GM15510 (cell line): ENCODE data around the gene KCNIP1.

Experiments
- POLR2A ChIP-seq: IDR thresholded peaks from 3 replicates; pipeline ENCODE4 v1.6.1; 2011; ENCODE audit warnings: borderline replicate concordance; ENCODE audit not compliant: insufficient read length; ENCODE audit errors: extremely low read depth

KCNIP1 gene

GRCh38 chr5:170626507-170627150 is 122.8 kb downstream of the KCNIP1 start:
- TF ChIP-seq POLR2A: no peak

GRCh38 chr5:170627271-170627670 is 123.5 kb downstream of the KCNIP1 start:
- TF ChIP-seq POLR2A: no peak

- TF ChIP-seq POLR2A: no peak
Measured at GRCh38 chr5:170628028-170628427, 124.2 kb downstream of the KCNIP1 start.

GRCh38 chr5:170628691-170629565 is 125.1 kb downstream of the KCNIP1 start:
- TF ChIP-seq POLR2A: no peak

DNA sequence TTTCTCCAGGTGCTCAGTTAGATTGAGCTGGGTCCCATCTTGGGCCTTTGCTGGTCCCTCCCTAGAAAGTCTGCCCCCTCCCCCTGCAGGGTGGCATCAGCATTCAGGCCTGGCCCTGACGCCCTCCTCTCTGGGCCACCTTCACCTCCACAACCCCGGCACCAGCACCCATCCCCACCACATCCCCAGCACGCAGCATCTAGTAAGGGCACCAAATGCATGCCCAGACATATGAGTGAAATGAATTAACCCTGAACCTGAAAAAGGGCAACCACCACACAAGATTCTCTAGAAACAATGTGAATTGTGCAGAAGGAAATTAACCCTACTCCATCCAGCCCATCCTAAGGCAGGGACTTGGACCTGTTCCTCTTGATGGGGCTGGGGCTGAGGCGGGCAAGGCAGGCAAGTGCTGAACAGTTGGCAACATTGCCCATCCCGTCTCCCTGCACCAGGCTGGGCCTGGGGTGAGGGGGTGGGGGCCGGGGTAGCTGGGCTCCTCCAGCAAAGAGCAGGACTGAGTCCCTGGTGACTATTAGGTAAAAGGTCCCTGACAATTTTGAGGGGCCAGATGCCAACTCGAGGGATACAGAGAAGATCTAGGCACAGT is 125.9 kb downstream of the KCNIP1 start:
- TF ChIP-seq POLR2A: no peak

- TF ChIP-seq POLR2A: no peak
Measured at GRCh38 chr5:170630226-170630625, 126.4 kb downstream of the KCNIP1 start.

DNA sequence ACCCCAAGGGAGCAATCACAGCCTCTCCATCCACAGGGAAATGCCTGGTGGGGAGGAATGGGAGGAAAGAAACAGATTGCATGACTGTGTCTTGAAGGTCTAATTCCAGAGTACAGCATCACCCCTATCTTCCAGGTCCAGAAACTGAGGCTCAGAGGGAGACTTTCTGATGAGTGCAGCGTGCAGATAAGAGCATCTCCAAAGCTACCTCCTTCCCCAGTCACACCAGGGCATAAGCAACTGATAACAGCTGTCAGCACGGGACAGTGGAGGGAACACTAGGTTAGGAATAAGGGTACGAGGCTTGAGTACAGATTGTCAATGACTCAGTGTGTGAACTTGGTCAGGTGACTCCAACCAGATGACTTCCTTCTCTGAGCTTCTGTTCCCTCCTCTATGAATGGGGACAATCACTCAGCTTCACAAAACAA is 126.9 kb downstream of the KCNIP1 start:
- TF ChIP-seq POLR2A: no peak

DNA sequence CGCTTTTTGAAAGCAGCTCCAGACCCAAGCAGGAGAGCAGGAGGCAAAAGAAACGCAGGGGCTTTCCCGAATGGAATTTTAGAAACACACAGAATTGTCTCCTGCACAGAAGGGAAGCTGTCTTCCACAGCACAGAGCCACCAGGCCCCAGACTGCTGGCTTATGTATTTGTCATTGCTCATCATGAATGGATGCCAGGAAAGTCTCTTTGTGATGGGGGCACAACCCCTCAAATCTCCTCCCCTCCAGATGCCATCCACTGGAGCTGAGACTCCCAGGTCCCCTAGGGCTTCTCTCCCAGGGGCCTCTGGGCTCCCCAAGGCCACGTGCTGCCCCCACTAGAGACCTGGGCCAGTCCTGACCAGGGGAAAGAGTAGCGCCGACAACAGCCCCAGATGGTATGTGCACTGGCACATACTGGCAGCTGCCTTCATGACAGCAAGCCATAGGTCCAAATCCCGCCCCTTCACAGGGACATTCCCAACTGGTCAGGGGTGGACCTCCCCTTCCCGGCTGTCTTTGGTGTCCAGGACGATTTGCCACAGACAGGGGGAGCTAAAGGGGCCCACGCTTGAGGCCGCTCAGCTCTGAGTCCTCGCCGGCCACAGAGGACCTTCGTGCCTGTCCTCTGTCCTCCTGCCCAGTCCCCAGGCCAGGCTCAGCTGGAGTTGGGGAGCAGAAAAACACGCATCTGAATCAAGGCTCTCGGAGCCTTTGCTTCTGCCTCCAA is 127.8 kb downstream of the KCNIP1 start:
- no peak for TF ChIP-seq POLR2A

DNA sequence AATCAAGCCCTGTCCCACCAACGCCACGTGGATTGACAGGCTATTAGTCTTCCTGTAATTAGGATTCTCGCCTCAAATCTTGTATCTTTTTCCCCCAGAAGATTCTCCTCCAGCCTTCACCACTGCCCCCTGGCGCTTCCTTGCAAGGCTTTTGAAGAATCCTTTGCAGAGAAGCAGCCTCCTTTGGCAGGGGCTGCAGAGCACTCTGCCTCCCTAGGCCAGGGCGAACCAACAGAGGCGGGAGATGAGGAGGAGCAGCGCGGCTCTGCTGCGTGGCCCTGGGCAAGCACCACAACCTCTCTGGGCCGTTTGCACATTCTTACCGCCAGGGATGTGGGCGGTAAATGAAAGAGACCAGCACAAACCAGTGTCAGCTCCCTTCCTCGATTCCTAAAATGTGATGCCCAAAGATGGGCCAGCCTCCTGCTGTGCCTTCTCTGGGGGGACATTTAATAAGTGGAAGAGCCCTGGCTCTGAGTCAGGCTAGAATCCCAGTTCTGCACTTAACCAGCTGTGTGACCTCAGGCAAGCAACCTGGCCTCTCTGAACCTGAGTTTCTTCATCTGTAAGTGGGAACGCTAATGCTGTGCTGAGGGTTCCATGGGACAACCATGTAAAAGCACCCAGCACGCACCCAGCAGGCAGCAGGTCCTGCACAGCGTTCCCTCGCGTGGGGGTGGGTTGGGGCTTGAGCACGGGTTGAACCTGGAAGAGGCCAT is 128.6 kb downstream of the KCNIP1 start:
- TF ChIP-seq POLR2A: no peak

- no peak for TF ChIP-seq POLR2A
Measured at GRCh38 chr5:170632985-170633234, 129.1 kb downstream of the KCNIP1 start.

DNA sequence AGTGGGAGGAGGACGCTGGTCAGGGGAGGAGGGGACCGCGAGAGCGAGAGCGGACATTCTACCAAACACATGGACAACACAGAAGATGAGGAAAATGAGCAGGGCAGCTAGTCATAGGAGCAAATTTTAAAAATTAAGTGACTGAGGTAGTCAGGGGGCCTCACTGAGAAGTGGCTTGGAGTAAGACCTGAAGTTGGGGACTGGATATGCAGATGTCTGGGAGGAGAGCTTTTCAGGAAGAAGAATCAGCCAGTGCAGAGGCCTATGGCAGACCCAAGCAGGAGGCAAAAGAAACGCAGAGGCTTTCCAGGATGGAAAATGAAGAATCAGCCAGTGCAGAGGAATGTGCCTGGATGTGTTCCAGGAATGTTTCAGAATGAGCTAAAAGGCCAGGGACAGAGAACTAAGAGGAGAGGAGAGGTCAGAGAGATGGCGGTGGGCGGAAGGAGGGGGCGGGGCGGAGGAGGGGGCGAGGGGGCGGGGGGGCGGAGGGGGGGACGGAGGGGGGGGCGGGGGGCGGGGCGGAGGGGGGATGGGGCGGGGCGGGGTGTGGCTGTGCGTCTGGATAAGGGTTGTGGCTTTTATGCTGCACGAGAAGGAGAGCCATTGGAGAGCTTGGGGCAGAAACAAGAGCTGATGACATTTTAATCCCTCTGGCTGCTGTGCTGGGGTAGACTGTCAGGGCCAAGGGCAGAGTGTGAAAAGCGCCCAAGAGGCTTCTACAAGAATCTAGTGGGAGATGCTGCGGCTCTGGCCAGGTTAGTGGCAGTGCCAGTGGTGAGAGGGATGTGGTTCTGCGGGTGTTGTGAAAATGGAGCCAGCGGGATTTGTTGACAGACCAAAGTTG is 129.6 kb downstream of the KCNIP1 start:
- TF ChIP-seq POLR2A: no peak

DNA sequence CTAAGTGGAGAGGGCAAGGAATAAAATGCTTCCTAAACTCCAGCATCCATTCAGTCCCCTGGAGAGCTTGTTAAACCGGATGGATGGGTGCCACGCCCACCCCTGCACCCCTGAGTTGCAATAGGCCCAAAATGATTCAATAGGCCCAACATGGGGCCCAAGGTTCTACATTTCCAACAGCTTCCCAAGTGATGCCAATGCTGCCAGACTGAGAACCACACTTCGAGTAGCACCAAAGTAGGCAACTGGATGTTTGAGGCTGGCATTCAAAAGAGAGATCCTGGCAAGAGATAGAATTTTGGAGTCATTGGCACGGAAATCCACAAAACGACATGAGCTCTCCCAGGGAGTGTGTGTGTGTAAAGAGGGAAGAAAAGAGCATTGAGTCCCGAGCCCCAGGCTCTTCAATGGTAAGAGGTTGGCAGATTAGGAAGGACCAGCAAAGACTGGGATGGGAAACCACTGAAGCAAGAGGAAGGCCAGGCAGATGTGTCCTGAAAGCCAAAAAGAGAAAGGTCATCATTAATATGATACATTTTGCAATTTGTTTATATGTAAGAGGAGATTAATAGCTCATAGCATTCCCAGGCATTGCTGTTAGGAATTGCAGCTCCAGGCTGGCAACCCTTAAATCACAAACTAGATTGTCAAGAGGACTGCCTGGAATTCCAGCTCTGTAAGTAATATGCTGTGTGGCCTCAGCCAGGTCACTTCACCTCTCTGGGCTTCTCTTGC is 130.6 kb downstream of the KCNIP1 start:
- TF ChIP-seq POLR2A: no peak

- no peak for TF ChIP-seq POLR2A
Measured at GRCh38 chr5:170635706-170636105, 131.9 kb downstream of the KCNIP1 start.
